ENCODE measurements around the gene SLAMF9.

DNA sequence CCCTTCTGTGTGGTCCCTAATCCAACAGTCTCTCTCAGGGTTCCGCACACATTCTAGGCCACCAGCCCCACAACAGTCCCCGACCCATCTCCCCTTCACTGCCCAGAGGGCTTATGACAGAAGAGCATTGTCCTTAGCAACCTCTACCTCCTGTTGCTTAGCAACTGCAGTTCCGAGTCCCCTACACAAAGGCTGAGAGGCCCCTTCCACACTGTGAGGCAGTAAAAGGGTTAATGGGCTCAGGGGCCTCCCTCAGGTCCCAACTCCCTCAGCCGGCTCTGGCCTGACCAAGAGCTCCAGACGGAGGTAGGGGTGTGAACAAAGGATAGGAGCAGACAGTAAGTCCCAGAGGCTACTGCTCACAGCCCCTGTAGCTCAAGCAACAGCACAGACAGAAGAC lies 12.9 kb downstream of the SLAMF9 start:
- TF ChIP-seq, protein P1, sequence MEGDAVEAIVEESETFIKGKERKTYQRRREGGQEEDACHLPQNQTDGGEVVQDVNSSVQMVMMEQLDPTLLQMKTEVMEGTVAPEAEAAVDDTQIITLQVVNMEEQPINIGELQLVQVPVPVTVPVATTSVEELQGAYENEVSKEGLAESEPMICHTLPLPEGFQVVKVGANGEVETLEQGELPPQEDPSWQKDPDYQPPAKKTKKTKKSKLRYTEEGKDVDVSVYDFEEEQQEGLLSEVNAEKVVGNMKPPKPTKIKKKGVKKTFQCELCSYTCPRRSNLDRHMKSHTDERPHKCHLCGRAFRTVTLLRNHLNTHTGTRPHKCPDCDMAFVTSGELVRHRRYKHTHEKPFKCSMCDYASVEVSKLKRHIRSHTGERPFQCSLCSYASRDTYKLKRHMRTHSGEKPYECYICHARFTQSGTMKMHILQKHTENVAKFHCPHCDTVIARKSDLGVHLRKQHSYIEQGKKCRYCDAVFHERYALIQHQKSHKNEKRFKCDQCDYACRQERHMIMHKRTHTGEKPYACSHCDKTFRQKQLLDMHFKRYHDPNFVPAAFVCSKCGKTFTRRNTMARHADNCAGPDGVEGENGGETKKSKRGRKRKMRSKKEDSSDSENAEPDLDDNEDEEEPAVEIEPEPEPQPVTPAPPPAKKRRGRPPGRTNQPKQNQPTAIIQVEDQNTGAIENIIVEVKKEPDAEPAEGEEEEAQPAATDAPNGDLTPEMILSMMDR (IDR thresholded peaks at IDR 0.05), result no peak
- TF ChIP-seq POLR2A (IDR thresholded peaks at IDR 0.05), result no peak
